T-helper 2 cell treated with Interferon-gamma antibody and Interleukin-4, amounts not matched to agents 100 ng/mL and 5 ng/mL, for 36 hours (primary cell): ENCODE measurements around the gene GRXCR1. TPM values are rescaled to one million over a fixed set of nuclear protein-coding genes. Genes with fewer than 3 reads are reported as not detected.

ENCODE experiments used
- intact Hi-C: fragments of 100-400 bp; cut with micrococcal nuclease; formaldehyde crosslinking; loops from one replicate; pipeline ENCODE4 v1.15.1; 2023
- total RNA-seq: library from RNA; stranded (reverse); gene quantifications from 2 replicates; pipeline ENCODE4 v1.2.3, GENCODE V29; 2022

GRXCR1 gene
- total RNA-seq, 1 donor from 2014 or later = not detected

GRCh38 chr4:42927946-42928345, 35.4 kb downstream of the GRXCR1 start:
- intact Hi-C loops = no loop called here

DNA sequence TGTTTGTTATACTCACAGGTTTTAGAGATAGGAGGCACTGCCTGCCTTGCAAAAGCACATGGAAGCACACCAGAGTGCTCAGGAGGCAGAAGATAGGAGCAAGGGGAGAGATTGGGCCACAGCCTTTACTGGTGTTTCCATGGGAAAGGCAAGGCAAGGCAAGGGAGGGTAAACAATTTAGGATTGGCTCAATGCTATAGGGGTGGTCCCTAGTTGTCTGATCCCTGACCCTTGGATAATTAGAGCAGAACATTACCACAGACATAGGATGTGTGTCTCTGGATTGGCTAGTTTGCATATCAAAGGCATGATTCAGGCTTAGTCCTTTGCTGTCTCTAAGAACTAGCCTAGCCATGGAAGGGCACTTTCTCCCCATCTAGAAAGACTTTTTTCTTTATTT, 36.1 kb downstream of the GRXCR1 start:
- intact Hi-C loops = no loop called here

- intact Hi-C loops = no loop called here
Observed at GRCh38 chr4:42942216-42942615, 49.7 kb downstream of the GRXCR1 start.

DNA sequence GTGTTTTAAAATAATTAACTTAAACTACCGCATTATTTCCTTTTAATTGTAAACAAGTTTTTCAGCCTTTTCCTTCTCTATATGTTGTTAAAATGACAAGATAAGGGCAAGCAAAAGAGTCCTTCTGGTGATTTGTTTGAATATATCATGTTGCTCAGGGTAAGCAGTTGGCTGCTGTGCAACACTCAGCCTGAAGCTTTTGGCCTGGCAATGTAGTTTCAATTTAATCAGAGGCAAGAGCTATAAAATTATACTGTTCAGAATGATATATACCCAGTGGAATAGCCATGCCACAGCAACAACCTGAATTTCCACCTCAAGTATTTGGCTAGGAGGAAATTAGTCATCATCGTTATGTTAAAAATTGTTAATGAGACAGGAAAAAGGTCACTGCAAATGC, 53.4 kb downstream of the GRXCR1 start:
- intact Hi-C loops = no loop called here

- intact Hi-C loops = no loop called here
Observed at GRCh38 chr4:42953321-42953720, 60.8 kb downstream of the GRXCR1 start.

- intact Hi-C loops = no loop called here
Observed at GRCh38 chr4:42954963-42955669, 62.6 kb downstream of the GRXCR1 start.

DNA sequence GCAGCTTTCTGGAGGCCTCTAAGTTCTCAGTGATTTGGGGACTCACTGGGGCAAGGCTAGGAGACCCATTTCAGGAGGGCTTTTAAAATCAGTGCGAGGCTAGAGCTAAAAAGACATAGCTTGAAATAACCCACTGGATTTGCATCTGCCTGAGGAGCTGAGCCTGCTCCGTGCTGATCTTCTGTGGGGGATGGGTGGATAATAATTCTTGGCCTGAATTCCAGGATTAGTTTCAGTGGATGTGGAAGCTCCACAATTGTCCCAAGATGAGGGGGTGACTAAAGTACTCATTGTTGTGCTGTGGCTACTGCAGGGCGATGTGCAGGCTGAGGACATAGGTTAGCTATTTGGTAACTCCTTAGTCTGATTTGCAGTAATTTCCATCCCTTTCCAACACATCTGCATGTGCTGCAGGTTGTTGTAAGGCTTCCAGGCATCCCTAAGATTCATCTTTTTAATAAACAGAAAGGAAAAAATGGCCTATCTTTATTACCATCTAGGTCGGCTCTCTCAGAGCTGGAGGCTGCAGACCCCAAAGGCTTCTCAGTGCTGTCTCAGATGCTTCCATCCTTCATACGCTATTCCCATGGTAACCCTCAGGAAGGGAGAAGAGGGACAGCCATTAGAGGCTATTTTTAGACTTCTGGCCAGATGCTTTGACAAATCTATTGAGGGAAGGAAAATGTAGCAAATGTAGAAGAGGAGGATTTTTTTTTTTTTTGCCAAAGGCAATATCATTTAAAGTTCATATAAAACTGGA, 63.4 kb downstream of the GRXCR1 start:
- intact Hi-C loops = no loop called here

DNA sequence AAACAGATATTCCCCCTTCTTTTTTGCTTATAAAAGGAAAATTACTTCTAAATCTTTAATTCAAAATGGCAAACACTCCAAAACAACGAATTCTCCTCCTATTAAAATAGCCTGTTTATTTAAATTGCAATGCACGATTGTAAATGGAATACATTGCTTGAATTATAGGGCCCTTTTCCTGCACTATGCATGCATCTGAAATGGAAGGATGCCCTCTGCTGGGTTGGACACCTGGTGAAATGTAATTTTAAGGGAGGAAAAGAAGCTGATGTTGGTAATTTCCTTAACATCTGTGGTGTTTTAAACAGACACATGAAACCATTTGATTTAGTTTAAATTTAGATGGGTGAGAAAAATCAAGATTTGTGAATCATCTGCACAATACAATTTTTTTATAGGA, 72.8 kb downstream of the GRXCR1 start:
- intact Hi-C loops = no loop called here

DNA sequence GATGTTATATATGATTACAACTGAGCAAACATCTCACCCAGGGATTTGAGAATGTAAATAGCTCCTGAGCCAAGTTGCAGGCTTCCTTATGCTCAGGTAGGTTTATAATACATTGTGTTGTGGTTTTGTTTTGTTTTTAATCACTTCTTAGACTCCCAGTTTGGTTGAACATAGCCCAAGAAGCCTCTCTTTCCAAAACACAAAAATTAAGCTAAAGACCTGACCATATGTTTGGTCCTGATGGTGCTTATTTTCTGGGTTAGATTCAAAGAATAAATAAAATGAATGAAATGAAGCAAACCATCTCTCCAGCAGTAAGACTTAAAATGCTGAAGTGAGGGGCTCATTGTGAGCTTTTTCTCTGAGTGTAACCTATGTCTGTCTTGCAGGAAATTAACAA, 93.5 kb downstream of the GRXCR1 start:
- intact Hi-C loops = no loop called here

- intact Hi-C loops = loop anchor here (2.0 kb wide), 1 partner anchor 1633 kb away; no protein-coding TSS in a partner anchor
Observed at GRCh38 chr4:42995343-42995944, 102.9 kb downstream of the GRXCR1 start.

DNA sequence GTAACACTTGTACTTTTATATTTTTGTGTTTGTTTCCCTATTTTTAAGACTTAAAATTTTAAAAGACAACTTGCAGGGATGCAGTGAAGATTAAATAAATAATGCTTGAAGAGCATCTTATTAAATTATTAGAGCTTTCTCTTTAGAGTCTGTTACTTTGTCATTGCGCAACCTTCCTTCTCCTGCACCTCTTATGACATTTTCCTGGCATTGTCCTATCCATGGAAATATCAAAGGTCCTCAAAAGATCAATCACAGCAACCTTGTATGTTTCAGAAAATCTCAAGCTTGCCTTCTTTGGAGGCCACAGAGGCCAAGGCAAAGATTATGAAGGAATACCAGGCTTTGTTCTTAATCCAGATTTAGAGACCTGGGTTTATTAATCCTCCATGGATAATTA, 116.3 kb downstream of the GRXCR1 start:
- intact Hi-C loops = no loop called here

- intact Hi-C loops = no loop called here
Observed at GRCh38 chr4:43014256-43014655, 121.7 kb downstream of the GRXCR1 start.

GRCh38 chr4:43041632-43042031, 149.1 kb downstream of the GRXCR1 start:
- intact Hi-C loops = no loop called here

DNA sequence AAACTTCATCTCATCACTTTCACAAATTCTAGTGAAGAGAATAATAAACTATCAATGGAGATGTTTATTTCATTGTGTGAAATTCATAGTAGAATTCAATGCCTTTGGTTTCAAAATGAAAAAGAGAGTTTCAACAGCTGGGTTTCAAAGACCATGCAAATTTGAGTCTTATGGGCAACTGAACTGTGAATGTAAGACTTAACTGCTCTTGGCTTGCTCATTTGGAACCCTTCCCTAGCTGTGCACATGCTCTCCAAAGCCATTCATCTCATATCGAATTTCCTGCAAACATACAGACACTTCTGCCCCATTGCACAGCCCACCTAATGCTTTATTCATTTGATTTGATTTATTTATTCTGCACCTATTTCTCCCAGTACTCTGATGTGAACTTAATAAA, 154.5 kb downstream of the GRXCR1 start:
- intact Hi-C loops = no loop called here

GRCh38 chr4:43048570-43048969, 156.1 kb downstream of the GRXCR1 start:
- intact Hi-C loops = no loop called here

GRCh38 chr4:43049326-43049725, 156.8 kb downstream of the GRXCR1 start:
- intact Hi-C loops = no loop called here

DNA sequence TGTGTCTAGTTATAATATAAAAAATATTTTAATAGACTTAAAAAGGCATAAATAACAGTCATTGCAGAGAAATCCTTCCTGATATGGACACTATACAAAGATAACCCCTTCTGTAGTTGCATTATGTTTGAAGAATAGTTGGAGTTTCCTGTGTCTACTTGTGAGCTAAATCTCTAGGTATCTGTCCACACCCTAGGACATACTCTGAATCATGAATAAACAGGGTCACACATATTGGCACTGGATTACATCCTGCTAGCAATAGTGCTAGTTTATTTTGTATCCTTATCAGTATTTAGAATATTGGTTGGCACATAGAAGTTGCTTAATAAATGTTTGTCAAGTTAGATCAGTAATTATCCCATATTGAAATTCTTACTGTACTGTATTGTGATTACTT, 173.9 kb downstream of the GRXCR1 start:
- intact Hi-C loops = no loop called here

DNA sequence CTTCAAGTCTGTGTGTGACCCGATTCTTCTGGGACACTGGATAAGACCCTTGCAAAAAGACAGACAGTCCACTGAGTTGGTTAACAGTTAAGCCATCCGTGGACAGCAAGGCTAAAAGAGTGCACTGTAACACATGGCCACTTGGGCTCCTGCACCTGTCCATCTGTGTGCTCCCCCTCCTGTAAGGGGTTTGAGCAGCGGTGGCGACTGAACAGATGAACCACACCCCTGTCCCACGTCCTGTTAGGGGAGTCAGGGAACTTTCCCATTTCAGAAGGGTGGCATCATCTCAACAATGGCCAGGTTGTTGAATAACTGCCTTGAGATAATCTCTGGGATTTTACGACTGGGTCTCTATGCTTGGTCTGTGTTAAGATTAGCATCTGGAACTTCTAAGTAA, 178.6 kb downstream of the GRXCR1 start:
- intact Hi-C loops = no loop called here
